Measurements from ENCODE around the gene DRC1.

DNA sequence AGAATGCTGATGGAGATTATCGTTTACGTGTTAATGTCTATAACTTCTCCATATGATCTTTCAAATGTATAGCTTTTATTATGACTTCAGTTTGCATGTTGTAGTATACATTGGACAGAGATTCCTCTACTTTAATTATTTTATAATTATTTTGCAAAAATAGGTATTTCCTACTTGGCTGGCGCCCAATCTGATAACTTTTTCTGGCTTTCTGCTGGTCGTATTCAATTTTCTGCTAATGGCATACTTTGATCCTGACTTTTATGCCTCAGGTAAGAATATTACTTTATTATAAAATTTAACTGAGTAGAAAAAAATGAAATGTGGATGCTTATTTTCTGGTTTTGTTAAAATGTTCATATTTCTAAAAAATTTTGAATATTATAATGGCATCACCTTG lies 37.1 kb upstream of the DRC1 start:
- TF ChIP-seq, protein P1, sequence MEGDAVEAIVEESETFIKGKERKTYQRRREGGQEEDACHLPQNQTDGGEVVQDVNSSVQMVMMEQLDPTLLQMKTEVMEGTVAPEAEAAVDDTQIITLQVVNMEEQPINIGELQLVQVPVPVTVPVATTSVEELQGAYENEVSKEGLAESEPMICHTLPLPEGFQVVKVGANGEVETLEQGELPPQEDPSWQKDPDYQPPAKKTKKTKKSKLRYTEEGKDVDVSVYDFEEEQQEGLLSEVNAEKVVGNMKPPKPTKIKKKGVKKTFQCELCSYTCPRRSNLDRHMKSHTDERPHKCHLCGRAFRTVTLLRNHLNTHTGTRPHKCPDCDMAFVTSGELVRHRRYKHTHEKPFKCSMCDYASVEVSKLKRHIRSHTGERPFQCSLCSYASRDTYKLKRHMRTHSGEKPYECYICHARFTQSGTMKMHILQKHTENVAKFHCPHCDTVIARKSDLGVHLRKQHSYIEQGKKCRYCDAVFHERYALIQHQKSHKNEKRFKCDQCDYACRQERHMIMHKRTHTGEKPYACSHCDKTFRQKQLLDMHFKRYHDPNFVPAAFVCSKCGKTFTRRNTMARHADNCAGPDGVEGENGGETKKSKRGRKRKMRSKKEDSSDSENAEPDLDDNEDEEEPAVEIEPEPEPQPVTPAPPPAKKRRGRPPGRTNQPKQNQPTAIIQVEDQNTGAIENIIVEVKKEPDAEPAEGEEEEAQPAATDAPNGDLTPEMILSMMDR (conservative IDR thresholded peaks at IDR 0.05; ENCODE audit: low read depth, low read length), result no peak
- TF ChIP-seq POLR2A (IDR thresholded peaks at IDR 0.05; ENCODE audit: low read depth, low read length), result no peak
- TF ChIP-seq MXI1 (IDR thresholded peaks at IDR 0.05; ENCODE audit: borderline replicate concordance, low read depth, low read length), result no peak
- TF ChIP-seq SMC3 (IDR thresholded peaks at IDR 0.05; ENCODE audit: low read depth, low read length), result no peak
- no peak for TF ChIP-seq BHLHE40 (IDR thresholded peaks at IDR 0.05; ENCODE audit: low read depth, low read length)
- no peak for TF ChIP-seq RCOR1 (IDR thresholded peaks at IDR 0.05; ENCODE audit: insufficient replicate concordance, low read length)
- no peak for TF ChIP-seq RFX5 (IDR thresholded peaks at IDR 0.05; ENCODE audit: low read depth, low read length)
